Heart left ventricle (tissue), 13 donors: ENCODE results near the gene NHSL2.

Experiments
- POLR2A ChIP-seq, 2 donors: fragments of 450-650 bp; IDR thresholded peaks; one replicate each; pipeline ENCODE4 v1.6.1; 2017; ENCODE audit warnings: antibody characterized with exemption in 2 of 2, mild to moderate bottlenecking in 2 of 2, moderate library complexity in 2 of 2
- TF ChIP-seq, protein P1 (sequence below), 12 donors: fragments of 200-600 bp; sonication (generic) in 4 of 12; IDR thresholded peaks; one replicate each; pipeline versions ENCODE4 v1.5.0 to v1.8.0; 2018 to 2022; ENCODE audit warnings: antibody characterized with exemption in 12 of 12, mild to moderate bottlenecking in 5 of 12
- donor health status: ischemic (EF 13 %, LVEDD 7.1; RV severe dilation, severe dysfunction).
- donor health status: DM: no; HTN: yes; CAD: no.
- donor health status: DM: no; HTN: no; CAD: no.
- donor health status: ischemic (EF 25% LVEDD 6.9; RV normal size, moderate dysfunction).
- donor health status: ischemic (EF 25% LVEDD 5.7; RV mildly dilated, moderate dysfunction).
- donor health status: ischemic (EF 35%, LVEDD 5.7; RV mildly dilated, moderate dysfunction).
- donor health status: nonischemic (EF 11% LVEDD 7.7; RV severe dilation, severe dysfunction).
- donor health status: DM: yes; HTN: yes; CAD: no.
- donor health status: PGD.
- donor health status: ischemic (EF 29% LVEDD 5.4; RV normal size, mild dysfunction).
- donor health status: nonischemic (EF 23%, LVEDD 6.1; RV moderate dilation, normal function).

DNA sequence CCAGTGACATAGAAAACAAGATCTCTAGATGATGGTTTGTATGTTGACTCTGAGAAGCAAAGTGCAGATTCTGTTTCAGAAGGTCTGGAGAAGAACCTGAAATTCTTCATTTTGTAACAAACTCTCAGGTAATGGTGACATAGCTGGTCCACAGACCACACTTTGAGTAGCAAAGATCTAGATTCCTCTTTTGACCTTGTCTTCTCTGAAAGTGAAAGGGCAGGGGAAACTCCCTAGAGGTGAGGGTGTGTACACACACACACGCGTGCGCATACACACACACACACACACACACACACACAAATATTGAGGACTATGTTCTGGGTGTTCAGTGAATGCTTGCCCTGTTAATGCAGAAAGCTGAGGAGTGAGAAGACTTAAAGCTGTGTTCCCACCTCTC is 110.1 kb downstream of the NHSL2 start:
- no peak for TF ChIP-seq POLR2A (IDR thresholded peaks at IDR 0.05)
- TF ChIP-seq, protein P1, sequence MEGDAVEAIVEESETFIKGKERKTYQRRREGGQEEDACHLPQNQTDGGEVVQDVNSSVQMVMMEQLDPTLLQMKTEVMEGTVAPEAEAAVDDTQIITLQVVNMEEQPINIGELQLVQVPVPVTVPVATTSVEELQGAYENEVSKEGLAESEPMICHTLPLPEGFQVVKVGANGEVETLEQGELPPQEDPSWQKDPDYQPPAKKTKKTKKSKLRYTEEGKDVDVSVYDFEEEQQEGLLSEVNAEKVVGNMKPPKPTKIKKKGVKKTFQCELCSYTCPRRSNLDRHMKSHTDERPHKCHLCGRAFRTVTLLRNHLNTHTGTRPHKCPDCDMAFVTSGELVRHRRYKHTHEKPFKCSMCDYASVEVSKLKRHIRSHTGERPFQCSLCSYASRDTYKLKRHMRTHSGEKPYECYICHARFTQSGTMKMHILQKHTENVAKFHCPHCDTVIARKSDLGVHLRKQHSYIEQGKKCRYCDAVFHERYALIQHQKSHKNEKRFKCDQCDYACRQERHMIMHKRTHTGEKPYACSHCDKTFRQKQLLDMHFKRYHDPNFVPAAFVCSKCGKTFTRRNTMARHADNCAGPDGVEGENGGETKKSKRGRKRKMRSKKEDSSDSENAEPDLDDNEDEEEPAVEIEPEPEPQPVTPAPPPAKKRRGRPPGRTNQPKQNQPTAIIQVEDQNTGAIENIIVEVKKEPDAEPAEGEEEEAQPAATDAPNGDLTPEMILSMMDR (IDR thresholded peaks at IDR 0.05) = no peak
